ENCODE data around the gene DNAJC4. TPM values are rescaled to one million over a fixed set of nuclear protein-coding genes. Genes with fewer than 3 reads are reported as not detected.

DNAJC4 gene
- total RNA-seq, 6 experiments from 2014 or later = 21.7 to 29.5 (median 23.2) TPM

GRCh38 chr11:64264371-64264852 lies 34.1 kb downstream of the DNAJC4 start:
- DNase-seq = no peak
- peaks cover 39% of the 10 kb centered on the region for H3K36me3 Mint-ChIP-seq (ENCODE audit: low read depth)
- peaks cover 12% of the 10 kb centered on the region for H3K27me3 Mint-ChIP-seq (ENCODE audit: insufficient read depth)
- no peak overlapping the region for H3K4me3 Mint-ChIP-seq
- H3K9me3 Mint-ChIP-seq = no peaks in the 10 kb centered on the region
- H3K4me1 Mint-ChIP-seq (ENCODE audit: low read depth) = peaks cover 40% of the 10 kb centered on the region
- no peak overlapping the region for H3K27ac Mint-ChIP-seq
- TF ChIP-seq CTCF (IDR thresholded peaks at IDR 0.05) = no peak

- H3K4me3 Mint-ChIP-seq = no peak overlapping the region
- peaks cover 16% of the 10 kb centered on the region for H3K27me3 Mint-ChIP-seq (ENCODE audit: insufficient read depth)
- no peak for DNase-seq
- H3K4me1 Mint-ChIP-seq (ENCODE audit: low read depth) = peaks cover 46% of the 10 kb centered on the region
- peaks cover 34% of the 10 kb centered on the region for H3K36me3 Mint-ChIP-seq (ENCODE audit: low read depth)
- H3K27ac Mint-ChIP-seq = no peak overlapping the region; the same call in 1 of the 2 replicates
- no peak for TF ChIP-seq CTCF (IDR thresholded peaks at IDR 0.05)
- H3K9me3 Mint-ChIP-seq = no peaks in the 10 kb centered on the region
Observed at GRCh38 chr11:64265176-64266160, 35.1 kb downstream of the DNAJC4 start.

GRCh38 chr11:64266339-64266738 lies 36.0 kb downstream of the DNAJC4 start:
- Mint-ChIP-seq H3K4me3 (no peak overlapping the region), H3K36me3 (ENCODE audit: low read depth) (peaks cover 34% of the 10 kb centered on the region), H3K27me3 (ENCODE audit: insufficient read depth) (peaks cover 16% of the 10 kb centered on the region), H3K27ac (peak overlapping the region; percentile 72), H3K9me3 (no peaks in the 10 kb centered on the region), H3K4me1 (ENCODE audit: low read depth) (peaks cover 47% of the 10 kb centered on the region)
- TF ChIP-seq CTCF (IDR thresholded peaks at IDR 0.05) = no peak
- no peak for DNase-seq

GRCh38 chr11:64267207-64267945 lies 37.0 kb downstream of the DNAJC4 start:
- no peak for TF ChIP-seq CTCF (IDR thresholded peaks at IDR 0.05)
- peaks cover 55% of the 10 kb centered on the region for H3K4me1 Mint-ChIP-seq (ENCODE audit: low read depth)
- H3K36me3 Mint-ChIP-seq (ENCODE audit: low read depth) = peaks cover 28% of the 10 kb centered on the region
- H3K9me3 Mint-ChIP-seq = no peaks in the 10 kb centered on the region
- peak overlapping the region; percentile 96; the same call in 1 of the 2 replicates for H3K4me3 Mint-ChIP-seq
- DNase-seq = no peak
- peak overlapping the region; percentile 99 for H3K27ac Mint-ChIP-seq
- H3K27me3 Mint-ChIP-seq (ENCODE audit: insufficient read depth) = peaks cover 14% of the 10 kb centered on the region

GRCh38 chr11:64268025-64268892 lies 37.9 kb downstream of the DNAJC4 start:
- Mint-ChIP-seq H3K4me3 (peak overlapping the region; percentile 96), H3K36me3 (ENCODE audit: low read depth) (peaks cover 21% of the 10 kb centered on the region), H3K27ac (peak overlapping the region; percentile 99), H3K4me1 (ENCODE audit: low read depth) (peaks cover 50% of the 10 kb centered on the region), H3K27me3 (ENCODE audit: insufficient read depth) (peaks cover 14% of the 10 kb centered on the region), H3K9me3 (no peaks in the 10 kb centered on the region)
- no peak for TF ChIP-seq CTCF (IDR thresholded peaks at IDR 0.05)
- DNase-seq = peak; percentile 82
